GM21717 (cell line): ENCODE measurements around the gene MYH16.
"Not testable (repeated sequence)": the region's sequence is repeated elsewhere in the genome, so short reads cannot be mapped to it uniquely, and the experiment has no call there.

Experiments used
- ATAC-seq: cut with Tn5 transposase; IDR thresholded peaks from one replicate; pipeline ENCODE4 v1.9.1; 2021; ENCODE audit warnings: mild to moderate bottlenecking, moderate library complexity; ENCODE audit not compliant: unreplicated experiment

MYH16 gene

DNA sequence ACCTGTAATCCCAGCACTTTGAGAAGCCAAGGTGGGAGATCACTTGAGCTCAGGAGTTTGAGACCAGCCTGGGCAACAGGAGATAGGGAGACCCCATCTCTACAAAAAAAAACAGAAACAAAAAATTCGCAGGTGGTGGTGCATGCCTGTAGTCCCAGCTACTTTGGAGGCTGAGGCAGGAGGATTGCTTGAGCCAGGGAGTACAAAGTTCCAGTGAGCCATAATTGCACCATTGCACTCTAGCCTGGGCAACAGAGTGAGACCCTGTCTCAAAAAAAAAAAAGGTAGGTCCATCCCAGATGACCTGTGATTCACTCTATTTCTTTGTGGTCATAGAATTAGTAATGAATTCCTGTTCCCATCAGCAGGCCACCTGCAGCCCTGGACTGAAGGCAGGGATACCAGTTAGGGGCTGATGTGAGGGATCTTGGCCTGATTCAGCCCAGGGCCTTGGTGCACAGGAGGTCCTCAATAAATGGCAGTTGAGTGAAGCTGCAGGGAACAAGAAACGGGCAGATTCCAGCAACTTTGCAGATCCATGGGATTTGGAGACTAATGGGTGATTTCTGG is at the start of gene MYH16:
Gene MYH16, plus strand, starts transcription at position 364 of the 570 bp plus-strand sequence.
- ATAC-seq = no peak

DNA sequence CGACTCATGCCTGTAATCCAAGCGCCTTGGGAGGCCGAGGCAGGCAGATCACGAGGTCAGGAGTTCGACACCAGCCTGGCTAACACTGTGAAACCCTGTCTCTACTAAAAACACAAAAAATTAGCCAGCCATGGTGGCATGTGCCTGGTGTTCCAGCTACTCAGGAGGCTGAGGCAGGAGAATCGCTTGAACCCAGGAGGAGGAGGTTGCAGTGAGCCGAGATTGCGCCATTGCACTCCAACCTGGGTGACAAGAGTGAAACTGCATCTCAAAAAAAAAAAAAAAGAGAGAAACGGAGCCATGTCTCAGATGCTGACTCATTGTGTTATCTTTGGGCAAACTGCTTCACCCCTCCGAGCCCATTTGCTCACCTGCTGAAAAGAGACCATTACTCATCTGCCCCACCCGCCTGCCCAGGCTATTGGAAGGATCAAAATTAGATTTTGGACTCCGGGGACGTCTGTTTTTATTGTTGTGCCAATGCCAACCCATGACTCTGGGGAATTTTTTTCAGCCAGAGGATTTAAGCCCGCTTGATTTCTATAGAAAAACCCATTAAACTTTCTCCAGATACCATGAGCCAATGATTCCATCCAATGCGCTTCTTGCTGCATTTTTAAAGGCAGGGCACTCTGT is 48.3 kb upstream of the MYH16 start:
- not testable (repeated sequence) for ATAC-seq

DNA sequence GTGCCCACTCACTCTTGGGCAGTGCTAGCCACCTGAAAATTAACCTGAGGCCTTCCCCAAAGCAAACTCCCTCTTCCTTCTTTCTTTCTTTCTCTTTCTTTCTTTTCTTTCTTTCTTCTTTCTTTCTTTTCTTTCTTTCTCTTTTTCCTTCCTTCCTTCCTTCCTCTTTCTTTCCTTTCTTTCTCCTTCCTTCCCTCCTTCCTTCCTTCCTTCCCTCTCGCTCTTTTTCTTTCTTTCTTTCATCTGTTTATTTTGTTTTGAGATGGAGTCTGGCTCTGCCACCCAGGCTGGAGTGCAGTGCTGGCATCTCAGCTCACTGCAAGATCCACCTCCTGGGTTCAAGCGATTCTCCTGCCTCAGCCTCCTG is 47.8 kb upstream of the MYH16 start:
- ATAC-seq = no peak

DNA sequence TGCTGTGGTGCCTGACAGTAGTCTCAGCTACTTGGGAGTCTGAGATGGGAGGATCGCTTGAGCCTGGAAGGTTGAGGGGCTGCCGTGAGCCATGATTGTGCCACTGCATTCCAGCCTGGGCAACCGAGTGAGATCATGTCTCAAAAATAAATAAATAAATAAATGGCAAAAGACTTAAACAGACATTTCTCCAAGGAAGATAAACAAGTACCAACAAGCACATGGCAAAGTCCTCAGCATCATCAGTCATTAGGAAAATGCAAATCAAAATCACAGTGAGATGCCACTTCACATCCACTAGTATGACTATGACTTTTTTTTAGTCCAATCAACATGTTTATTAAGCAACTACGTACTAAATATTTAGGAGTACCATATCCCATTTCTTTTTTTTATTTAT is 43.4 kb upstream of the MYH16 start:
- no peak for ATAC-seq

DNA sequence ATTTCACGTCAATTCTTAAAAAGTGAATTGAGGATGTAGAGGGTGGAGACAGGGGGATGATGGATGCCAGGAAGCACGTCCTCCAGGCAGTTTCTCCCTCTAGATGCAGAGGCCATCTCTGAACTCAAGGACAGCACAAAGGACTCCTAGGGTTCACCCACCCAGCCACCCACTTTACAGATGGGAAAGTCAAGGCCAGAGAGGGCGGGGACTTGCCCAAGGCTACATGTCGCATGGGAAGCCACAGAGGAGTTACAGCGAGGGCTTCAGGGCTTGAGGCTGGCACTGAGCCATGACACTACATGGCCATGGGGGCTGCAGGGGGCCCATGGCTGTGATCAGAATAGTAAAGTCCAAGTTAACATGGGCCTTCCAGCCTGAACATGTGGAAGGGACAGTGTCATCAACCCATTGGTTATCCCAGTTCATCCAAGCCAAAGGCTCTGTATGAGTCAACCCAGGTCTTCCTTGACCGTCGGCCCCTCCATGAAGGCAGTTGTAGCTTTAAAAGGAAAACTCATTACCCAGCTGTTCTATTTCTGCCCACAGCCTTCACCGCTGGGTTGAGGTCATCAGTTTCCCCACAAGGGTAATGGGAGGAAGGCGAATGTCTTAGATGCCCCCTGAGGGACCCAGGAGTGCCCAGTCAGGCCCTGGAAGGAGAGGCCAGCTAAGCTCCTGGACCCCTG is 40.4 kb upstream of the MYH16 start:
- no peak for ATAC-seq

DNA sequence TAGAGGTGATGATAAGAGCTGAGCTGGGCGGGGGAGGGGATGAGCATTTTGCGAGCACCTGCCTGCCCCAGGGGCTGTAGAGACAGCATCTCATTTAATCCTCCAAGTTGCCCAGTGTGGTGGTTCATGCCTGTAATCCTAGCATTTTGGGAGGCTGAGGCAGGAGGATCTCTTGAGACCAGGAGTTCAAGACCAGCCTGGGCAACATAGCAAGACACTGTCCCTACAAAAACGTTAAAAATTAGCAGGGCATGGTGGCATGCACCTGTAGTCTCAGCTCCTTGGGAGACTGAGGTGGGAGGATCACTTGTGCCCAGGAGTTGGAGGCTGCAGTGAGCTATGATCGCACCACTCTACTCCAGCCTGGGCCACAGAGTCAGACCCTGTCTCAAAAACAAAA is 39.7 kb upstream of the MYH16 start:
- not testable (repeated sequence) for ATAC-seq

DNA sequence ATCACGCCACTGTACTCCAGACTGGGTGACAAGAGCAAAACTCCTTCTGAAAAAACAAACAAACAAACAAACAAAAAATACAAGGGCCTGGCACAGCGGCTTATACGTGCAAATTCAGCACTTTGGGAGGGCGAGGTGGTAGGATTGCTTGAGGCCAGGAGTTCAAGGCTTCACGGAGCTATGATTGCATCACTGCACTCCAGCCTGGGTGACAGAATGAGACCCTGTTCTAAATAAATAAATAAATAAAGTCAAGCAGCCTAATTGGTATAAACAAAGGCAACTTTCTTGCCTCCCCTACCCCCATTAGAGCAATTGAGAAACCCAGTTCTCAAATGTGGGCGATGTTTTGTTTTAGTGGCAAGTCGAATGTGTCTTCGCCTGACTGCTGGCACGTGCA is 38.5 kb upstream of the MYH16 start:
- ATAC-seq = no peak

DNA sequence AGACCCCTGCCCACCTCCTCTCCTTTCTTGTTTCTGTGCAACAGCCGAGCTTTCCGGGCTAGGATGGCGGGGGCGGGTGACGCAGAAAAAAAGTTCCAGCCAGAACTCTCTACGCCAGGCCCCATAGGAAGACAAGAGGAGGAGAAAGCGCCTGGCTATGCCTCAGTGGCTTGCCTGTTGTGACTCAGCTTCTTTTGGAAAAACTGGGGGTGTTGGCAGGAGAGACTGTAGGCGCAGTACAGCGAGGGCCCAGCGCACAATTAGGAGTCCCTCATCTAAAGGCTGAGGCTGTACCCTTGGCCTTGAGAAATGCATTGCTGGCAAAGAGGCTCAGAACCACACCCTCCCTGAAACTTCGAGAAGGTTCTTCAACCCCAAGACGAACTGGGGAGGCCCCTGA is 36.7 kb upstream of the MYH16 start:
- no peak for ATAC-seq

DNA sequence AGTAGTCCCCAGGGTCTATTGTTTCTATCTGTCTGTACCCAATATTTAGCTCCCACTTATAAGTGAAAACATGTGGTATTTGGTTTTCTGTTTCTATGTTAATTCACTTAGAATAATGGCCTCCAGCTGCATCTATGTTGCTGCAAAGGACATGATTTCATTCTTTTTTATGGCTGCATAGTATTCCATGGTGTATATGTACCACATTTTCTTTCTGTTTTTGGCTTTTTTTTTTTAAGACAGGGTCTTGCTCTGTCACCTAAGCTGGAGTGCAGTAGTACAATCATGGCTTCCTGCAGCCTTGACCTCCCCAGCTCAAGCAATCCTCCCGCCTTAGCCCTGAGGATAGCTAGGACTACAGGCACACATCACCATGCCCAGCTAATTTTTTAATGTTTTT is 34.8 kb upstream of the MYH16 start:
- not testable (repeated sequence) for ATAC-seq

DNA sequence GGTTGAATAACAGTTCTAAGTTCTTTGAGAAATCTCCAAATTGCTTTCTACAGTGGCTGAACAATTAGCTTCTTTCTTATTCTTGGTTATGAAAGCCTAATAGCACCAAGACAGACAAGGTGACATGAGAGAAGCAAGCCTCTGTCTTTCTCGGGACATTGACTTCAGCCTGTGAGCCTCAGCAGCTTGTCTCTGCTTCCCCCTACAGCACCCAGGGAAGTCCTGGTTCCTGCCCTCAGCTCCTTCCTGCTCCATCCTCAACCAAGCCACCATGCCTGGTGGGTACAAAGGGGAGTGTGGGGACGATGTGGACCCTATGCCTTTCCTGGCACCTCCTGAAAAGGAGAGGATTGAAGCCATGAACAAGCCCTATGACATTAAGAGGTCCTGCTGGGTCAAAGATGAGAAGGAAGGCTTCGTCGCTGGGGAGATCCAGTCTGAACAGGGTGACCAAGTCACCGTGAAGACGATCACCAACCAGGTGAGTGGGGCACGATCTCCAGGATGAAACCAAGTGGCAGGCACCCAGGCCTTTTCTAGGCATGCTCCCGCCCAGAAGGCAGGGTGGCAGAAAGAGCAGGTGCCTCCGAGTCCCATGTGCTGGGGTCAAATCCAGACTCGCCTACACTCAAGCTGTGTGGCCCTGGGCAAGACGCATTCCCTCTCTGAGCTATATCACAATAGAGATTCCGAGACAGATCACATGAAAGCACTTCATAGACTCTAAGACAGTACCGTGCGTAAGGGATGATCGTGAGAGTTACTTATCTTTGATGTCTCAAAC is 33.9 kb upstream of the MYH16 start:
- no peak for ATAC-seq

DNA sequence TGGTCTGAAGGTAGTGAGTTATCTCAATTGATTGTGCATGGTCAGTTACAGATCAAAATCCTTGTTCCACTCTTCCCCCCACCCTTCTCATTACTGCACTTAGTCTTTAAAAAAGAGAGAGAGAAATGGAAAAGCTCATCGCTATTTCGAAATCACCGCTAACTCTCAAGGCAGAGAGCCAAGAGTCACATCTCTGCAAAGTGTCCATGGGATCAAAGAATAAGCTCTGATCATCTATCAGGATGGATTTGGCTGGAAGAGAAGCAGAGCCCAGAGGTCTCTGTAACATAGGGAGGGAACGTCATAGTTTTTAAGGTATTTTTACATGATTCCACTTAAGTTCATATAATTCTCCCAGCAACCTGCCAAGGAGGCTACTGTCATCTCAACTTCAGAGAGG is 30.0 kb upstream of the MYH16 start:
- ATAC-seq = no peak

DNA sequence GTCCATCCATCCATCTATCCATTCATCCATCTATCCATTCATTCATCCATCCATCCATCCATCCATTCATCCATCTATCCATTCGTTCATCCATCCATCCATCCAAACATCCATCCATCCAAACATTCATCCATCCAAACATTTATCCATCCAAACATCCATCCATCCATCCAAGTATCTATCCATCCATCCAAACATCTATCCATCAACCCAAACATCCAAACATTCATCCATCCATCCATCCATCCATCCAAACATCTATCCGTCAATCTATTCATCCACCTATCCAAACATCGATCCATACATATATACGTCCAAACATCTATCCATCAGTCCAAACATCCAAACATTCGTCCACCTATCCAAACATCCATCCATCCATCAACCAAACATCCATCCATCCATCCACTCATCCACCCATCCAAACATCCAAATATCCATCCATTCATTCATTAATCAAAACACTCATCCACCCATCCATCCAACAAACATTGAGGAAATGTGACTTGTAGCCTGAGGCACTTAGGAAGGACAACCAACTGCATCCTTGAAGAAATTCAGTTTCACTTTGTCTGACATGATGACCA is 28.8 kb upstream of the MYH16 start:
- ATAC-seq = no peak

DNA sequence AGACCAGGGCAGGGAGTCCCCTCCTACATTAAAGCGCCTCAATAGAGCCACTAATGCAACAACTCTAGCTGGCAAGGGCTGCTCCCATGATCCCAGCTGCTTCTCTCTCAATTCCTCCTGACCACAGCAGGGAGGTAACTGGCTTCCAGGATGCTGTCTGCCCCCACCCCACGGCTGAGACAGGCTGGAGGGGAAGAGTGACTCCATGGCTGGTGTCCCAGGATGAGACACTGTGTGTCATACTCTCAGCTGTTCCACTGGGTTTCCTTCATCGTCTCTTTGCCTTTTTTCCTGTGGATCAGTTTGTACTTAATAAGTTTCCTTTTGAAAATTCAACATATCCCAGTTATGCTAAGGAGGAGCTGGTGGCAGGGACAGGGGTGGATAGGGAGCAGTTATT is 27.7 kb upstream of the MYH16 start:
- no peak for ATAC-seq

DNA sequence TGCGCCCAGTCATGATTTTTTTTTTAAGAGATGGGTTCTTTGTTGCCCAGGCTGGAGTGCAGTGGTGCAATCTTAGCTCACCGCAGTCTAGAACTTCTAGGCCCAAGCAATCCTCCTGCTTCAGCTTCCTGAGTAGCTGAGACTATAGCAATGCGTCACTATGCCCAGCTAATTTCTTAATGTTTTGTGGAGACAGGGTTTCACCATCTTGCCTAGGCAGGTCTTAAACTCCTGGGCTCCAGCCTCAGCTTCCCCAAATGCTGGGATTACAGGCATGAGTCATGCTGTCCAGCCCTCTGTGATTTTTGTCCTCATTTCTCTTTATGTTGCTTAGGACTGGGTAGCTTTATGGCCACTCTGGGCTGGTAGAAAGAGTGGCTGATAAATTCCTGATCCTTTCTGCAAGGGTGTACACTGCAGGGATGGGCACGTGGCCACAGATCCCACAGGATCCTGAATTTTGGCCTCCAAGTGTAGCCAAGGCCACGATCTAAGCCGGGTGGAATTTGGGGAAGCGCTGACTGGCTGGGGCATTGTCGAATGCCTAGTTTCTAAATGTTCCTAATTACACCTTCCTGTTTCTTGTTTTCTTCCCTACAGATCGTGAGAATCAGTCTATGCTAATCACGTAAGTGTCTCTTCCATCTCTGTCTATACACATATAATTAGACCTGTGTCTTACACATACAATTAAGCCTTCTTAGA is 24.1 kb upstream of the MYH16 start:
- no peak for ATAC-seq

DNA sequence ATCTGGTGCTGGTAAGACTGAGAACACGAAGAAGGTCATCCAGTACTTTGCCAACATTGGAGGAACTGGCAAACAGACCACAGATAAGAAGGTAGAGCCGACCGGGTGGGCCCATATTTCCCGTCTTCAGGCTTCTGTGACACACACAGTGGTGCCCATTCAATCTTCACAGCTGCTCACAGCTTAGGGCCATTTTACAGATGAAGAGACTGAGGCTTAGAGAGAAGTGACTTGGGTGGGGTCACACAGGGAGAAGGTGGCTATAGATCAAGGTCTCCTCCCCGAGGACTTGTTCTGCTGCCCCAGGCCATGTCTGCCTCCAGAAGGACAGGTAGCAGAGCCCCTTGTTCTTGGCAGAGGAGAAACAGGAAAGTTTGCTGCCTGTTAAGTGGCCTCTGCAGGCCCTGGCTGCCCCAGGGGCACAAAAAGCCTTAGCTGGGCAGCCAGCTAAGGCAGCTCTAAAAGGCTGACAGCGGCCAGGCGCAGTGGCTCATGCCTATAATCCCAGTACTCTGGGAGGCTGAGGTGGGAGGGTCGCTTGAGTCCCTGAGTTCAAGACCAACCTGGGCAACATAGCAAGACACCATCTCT is 22.6 kb upstream of the MYH16 start:
- ATAC-seq = no peak

DNA sequence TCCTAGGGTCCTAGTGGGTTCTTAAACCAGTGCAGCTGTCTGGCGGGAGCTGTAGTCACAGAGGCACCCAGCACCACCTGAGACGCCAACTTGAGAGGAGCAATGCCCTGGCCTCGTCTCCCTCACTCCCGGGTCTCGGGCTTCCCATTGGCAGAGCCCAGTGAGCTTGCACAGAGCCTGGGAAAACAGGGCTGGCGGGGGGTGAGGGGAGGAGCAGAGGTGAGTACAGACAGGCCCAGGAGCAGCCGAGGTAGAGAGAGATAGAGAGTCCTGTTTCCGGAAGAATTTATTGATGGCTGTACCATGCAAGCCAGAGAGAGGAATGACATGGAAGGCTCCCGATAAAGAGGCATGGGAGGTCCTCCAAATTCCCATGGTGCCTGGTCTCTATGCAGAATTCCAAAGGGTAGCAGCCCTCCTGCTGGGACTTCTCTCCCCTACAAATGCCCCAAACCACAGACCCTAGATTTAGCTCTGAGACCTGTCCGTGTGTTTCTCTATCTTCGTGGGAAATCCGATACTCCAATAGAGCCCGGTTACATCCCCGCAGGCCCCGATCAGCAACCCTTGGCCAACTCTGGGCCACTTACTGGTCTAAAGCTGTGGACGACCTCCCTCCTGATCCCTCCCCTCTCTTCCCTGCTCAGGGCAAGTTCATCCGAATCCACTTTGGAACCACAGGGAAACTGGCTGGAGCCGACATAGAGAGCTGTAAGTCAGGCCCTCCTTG is 20.3 kb upstream of the MYH16 start:
- ATAC-seq = no peak

DNA sequence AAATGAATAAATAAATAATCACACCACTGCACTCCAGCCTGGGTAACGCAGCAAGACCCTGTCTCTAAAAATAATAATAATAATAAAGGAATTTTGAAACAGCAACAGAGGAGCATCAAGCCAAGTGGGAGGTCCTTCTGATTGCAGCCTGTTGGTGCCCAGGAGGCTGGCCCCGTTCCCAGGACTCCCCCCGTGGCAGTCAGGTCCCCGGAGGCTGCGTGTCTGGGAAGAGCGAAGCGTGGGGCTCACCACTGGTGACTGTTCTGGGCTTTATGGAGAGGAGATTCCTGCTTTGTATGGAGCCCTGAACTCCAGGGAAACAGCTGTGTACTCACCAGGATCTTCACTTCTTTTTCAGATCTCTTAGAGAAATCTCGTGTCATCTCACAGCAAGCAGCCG is 19.3 kb upstream of the MYH16 start:
- no peak for ATAC-seq

DNA sequence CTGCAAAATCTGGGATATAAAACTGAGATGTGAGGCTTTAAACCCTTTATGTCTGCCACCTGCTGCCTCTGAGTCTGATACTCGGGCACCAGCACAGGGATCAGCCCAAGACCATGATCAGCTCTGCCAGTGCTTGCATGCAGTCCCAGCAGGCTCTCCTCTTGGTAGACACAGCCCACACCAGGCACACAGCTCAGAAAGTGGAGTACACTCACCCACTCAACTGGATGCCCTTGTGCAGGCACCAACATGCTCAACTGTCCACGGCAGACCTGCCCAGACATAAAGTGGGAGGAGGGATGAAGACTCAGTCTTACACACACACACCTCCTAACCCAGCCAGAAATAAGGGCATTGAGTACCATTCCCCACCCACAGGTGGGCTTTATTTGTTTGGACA is 18.2 kb upstream of the MYH16 start:
- ATAC-seq = no peak

DNA sequence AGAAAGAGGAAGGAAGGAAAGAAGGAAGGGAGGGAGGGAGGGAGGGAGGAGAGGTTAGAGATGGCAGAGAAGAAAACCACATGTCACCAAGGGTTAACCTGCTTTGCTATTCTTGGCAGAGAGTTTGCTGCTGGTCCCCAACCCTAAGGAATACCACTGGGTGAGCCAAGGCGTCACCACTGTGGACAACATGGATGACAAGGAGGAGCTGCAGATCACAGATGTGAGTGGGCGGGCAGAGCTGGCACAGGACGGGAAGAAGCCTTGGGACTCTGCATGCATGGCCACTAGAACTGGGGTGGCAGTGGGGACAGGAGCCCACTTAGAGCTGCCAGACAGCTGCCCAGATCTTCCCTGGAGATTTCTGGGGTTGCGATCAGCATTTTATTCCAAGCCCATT is 17.2 kb upstream of the MYH16 start:
- ATAC-seq = no peak

DNA sequence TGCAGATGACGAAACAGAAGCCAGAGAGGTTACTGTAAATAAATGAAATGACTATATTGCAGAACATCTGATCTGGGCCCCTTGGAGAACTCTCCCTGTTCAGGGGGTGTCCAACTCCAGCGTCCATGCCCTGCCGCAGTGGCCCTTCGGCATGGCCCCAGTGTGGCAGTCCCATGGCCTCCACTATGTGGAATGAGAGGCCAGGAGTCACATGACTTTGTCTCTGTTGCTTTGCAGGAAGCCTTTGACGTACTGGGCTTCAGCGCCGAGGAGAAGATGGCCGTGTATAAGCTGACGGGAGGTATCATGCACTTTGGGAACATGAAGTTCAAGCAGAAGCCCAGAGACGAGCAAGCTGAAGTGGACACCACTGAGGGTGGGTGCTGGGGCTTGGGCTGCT is 15.6 kb upstream of the MYH16 start:
- ATAC-seq = no peak
